Left colon (tissue), 2 donors: ENCODE results near the gene EFNA1. TPM values are rescaled to one million over a fixed set of nuclear protein-coding genes. Genes with fewer than 3 reads are reported as not detected.
"Not testable (repeated sequence)": the region's sequence is repeated elsewhere in the genome, so short reads cannot be mapped to it uniquely, and the experiment has no call there.

Source experiments
- ATAC-seq: fragments of 200-7000 bp; cut with Tn5 transposase; one replicate; pipeline ENCODE4 v1.9.1; 2020; ENCODE audit warnings: mild to moderate bottlenecking, moderate library complexity
- DNase-seq, 2 donors: peaks; one replicate each; pipeline ENCODE4 v3.0.0-alpha.2; 2020
- intact Hi-C, 2 donors: fragments of 100-400 bp; cut with DNase I in 1 of 2; cut with micrococcal nuclease in 1 of 2; formaldehyde crosslinking; loops; one replicate each; pipeline versions ENCODE4 v1.11.2 to v1.14.0; 2022; cut with DNase I, micrococcal nuclease
- total RNA-seq, 2 donors: library from RNA; stranded (reverse); fragmentation: NEBNext Ultra II Directional; extraction: Animal tissue kit (Norgen Biotek cat#: 25700); gene quantifications; one replicate each; pipeline ENCODE4 v1.2.1, GENCODE V29; 2021
- donor health status: DM: no; HTN: no; CAD: no.
- donor health status: DM: yes; HTN: yes; CAD: no.

EFNA1 gene
- total RNA-seq, 2 donors from 2014 or later = 63.0 to 176 TPM

- not testable (repeated sequence) for DNase-seq, ATAC-seq
- intact Hi-C loops = loop anchor here in 1 of 2 donors (2.0 kb wide), 1 partner anchor 77 kb away; no protein-coding TSS in a partner anchor
Observed at GRCh38 chr1:155168105-155168445, 40.4 kb downstream of the EFNA1 start.

- intact Hi-C loops = loop anchor here in 1 of 2 donors (2.0 kb wide), 1 partner anchor 78 kb away; no protein-coding TSS in a partner anchor
- DNase-seq (no peak), ATAC-seq (no peak)
Observed at GRCh38 chr1:155168456-155169210, 41.0 kb downstream of the EFNA1 start.

GRCh38 chr1:155169541-155169940 lies 41.9 kb downstream of the EFNA1 start:
- ATAC-seq (no peak), DNase-seq (no peak)
- intact Hi-C loops = loop anchor here in 1 of 2 donors (2.0 kb wide), 1 partner anchor 79 kb away; no protein-coding TSS in a partner anchor

DNA sequence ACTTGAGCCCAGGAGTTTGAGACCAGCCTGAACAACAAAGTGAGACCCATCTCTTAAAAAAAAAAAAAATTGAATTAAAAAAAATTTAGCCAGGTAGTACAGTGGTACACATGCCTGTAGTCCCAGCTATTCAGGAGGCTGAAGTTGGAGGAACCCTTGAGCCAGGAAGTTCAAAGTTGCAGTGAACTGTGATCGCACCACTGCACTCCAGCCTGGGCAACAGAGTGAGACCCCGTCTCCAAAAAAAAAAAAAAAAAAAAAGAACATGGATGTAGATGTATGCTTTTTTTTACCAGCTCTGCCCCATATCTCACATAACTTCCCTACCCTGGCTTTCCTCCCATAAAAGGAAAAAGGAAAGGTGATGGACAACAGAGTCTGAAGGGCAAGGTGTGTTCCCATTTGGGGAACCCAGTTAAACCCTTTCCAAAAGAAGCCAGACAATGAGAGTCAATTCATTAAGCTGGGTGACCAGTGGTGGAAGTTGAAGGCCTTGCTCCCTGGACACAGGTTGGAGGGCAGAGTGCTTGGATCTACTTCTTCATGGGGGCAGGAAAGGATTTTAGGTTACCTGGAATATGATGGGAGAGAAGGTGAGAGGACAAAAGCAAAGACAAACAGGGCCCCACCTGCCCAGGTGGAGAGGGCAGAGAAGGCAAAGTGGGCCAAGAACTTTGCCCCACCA lies 42.6 kb downstream of the EFNA1 start:
- DNase-seq = no peak
- ATAC-seq = no peak
- intact Hi-C loops = loop anchor here in 1 of 2 donors (5.0 kb wide), 1 partner anchor 78 kb away; no protein-coding TSS in a partner anchor

DNA sequence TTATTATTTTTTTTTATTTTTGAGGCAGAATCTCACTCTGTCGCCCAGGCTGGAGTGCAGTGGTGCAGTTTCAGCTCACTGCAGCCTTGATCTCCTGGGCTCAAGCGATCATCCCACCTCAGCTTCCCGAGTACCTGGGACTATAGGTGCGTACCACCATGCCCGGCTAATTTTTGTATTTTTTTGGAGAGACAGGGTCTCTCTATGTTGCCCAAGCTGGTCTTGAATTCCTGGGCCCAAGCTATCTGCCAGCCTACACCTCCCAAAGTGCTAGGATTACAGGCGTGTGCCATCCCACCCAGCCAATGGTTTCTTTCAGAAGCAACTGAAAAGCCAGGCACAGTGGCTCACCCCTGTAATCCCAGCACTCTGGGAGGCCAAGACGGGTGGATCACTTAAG lies 43.1 kb downstream of the EFNA1 start:
- ATAC-seq = no peak
- intact Hi-C loops = loop anchor here in 1 of 2 donors (5.0 kb wide), 1 partner anchor 79 kb away; no protein-coding TSS in a partner anchor

GRCh38 chr1:155171836-155172731 lies 44.4 kb downstream of the EFNA1 start:
- intact Hi-C loops = loop anchor here in 1 of 2 donors (5.0 kb wide), 1 partner anchor 80 kb away; no protein-coding TSS in a partner anchor
- DNase-seq (no peak), ATAC-seq (peak; percentile 17)

More for the DNA sequence above, 43.1 kb downstream of the EFNA1 start:
- no peak for DNase-seq

DNA sequence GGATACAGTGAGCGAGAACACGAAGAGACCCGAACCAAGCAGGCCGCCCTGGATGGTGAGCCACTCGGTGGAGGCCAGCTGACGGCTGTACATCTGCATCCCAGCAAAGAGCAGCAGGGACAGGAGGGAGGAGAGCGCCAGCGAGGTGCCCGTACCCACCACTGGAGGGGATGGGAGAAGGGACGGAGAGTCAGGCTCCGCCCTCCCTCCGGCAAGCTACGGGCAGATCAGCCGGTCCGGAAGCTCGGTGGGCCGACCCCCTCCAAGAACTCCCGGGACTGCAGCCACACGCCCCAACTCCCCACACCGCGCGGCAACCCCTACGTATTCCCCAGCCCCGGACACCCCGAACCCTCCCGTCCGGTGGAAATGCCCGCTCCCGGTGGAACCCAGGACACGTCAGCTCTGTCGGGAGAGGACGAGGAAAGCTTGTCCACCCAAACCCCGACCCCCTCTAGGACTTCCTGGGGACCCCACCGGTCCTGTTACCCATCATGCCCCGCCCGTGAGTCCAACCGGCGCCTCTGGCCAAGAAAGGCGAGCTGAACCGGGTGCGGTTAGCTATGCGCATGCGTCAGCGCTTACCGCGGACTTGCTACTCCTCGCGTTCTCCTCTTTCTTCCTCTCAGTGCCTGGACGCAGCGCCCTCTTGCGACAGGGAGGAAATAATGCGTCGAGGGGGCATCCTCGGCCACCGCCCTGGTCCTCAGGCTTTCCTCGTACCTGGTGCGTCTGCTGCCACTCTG lies 45.2 kb downstream of the EFNA1 start, which contains the start of gene KRTCAP2:
Gene KRTCAP2, minus strand, starts transcription at position 573 of the 746 bp plus-strand sequence. Its CDS starts 80 bp downstream, at position 493.
- peak; percentile 94 to 96 for DNase-seq
- ATAC-seq = peak; percentile 76
- intact Hi-C loops = loop anchor here in 1 of 2 donors (5.0 kb wide), 1 partner anchor 81 kb away; no protein-coding TSS in a partner anchor

DNA sequence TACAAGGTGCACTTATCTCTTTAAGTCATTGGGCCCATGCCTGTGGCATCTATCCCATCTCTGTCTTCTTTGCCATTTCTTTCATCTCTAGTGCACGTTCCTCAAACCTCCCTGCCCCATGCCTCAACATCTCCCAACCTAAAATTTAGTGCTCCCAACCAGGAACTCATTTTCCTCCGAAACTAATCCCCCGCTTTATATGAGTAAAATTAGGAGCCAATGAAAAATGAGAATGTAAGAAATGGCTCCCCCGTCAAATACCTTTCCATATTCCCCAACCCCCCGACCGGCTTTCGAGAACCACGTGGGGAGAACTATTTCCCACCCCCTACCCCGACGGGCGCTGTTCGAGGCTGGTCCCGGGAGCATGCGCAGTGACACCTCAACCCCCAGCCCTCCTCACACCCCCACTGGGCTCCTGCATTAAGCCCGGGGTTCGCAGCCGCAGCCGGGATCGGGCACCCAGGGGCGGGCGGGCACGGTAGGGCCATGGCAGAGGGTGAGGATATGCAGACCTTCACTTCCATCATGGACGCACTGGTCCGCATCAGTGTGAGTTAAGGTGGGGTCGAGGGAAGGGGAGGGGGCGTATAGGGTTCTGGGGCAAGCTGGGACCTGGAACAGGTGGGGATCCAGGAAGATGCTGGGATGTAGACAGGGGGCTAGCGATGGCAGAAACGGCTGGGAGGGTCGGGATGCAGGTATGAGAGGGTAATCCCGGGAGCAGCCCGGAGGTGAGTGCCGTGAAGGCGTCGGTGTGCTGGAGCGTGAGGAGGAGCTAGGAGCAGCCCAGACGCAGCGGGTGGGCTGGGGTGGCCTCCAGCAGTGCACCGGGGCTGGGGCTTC lies 46.0 kb downstream of the EFNA1 start, which contains the start of gene TRIM46:
Gene TRIM46, plus strand, starts transcription at position 372 of the 846 bp plus-strand sequence. Its CDS starts 118 bp downstream, at position 490.
- intact Hi-C loops = loop anchor here in 1 of 2 donors (5.0 kb wide), 1 partner anchor 81 kb away; no protein-coding TSS in a partner anchor
- no peak for ATAC-seq
- peak; percentile 44 to 45 for DNase-seq

DNA sequence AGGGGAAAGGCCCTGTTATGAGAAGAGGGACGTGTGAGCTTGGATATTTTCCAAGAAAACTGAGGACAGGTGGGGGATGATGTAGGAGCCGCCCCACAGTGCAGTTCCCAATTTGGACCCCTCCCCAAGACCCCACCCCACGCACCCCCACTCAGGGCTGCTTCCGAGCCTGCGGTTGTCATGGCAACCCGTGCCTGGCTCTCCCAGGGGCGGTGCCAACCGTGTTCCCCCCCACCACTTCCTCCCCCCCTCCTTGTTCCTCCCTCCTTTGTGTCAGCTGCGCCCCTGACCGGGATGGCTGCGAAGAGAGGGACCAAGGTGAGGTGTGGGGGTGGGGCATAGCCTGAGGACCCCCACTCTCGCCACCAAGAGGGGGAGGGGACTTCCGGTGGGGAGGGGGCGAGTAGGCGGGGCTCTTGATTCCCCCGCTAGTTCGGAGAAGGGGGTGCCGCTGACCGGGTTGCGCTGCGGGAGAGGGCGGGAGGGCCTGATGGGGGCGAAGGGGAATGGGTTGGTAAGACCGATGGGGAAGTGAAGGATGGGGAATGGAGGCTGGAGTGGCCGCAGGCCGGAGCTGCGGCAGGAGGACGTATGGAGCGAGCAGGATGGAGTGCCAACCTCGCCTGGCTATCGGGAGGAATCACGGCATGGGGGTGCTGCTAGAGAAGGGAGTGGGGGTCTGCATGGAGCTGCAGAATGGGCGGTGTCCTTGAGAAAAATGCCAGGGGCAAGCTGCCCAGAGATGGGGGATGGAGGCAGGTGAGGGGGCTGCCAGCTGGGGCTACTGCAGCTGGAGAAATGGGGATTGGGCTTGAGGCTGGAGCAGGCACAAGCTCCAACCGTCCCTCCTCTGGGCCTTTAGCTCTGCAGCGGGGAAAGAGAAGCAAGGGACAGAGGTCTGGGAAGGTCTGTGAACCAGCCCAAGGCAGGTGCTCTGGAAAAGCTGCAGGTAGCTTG lies 46.9 kb downstream of the EFNA1 start:
- intact Hi-C loops = loop anchor here in 1 of 2 donors (5.0 kb wide), 1 partner anchor 82 kb away; no protein-coding TSS in a partner anchor
- ATAC-seq (no peak), DNase-seq (peak; percentile 35 to 48)

DNA sequence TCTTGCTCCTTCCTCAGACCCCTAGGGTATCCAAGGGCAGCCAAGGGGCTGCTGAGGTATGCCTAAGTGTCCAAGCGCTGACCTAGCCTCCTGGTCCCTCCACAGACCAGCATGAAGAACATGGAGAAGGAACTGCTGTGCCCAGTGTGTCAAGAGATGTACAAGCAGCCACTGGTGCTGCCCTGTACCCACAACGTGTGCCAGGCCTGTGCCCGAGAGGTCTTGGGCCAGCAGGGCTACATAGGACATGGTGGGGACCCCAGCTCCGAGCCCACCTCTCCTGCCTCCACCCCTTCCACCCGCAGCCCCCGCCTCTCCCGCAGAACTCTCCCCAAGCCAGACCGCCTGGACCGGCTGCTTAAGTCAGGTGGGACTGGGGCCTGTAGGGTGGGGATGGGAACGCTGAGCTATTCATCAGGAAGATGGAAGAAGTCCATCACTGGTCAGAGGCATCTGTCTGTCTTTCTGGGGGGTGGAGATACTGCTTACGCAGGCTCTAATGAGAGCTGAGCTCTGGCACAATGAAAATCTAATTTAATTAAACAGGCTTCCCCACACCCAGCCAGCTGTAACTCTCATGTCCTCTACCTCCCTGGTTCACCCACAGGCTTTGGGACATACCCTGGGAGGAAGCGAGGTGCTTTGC lies 47.7 kb downstream of the EFNA1 start:
- DNase-seq = peak in 1 of 2 donors; percentile 32
- intact Hi-C loops = no loop called here
- ATAC-seq = no peak

- DNase-seq = peak; percentile 32 to 46
- ATAC-seq = peak; percentile 13
- intact Hi-C loops = no loop called here
Observed at GRCh38 chr1:155175927-155176371, 48.3 kb downstream of the EFNA1 start.

DNA sequence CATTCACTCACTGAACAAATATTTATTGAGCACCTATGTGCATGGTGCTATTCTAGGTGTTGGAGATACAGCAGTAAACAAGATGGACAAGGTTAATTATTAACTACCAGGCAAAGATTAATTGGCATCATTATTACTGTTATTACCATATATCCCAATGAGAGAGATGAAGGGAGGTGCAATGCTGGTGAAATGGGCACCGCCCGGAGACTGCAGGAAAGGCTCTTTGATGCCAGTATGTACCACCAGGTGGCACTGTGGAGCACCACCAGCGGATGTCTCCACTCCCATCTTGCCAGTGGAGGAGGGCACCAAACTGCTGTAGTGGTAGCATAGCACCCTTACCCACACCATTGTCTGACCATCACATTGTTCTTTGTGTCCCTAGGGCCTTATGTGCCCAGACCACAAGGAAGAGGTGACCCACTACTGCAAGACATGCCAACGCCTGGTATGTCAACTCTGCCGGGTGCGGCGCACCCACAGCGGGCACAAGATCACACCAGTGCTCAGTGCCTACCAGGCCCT lies 48.9 kb downstream of the EFNA1 start:
- intact Hi-C loops = no loop called here
- peak; percentile 79 to 94 for DNase-seq
- ATAC-seq = peak; percentile 62

DNA sequence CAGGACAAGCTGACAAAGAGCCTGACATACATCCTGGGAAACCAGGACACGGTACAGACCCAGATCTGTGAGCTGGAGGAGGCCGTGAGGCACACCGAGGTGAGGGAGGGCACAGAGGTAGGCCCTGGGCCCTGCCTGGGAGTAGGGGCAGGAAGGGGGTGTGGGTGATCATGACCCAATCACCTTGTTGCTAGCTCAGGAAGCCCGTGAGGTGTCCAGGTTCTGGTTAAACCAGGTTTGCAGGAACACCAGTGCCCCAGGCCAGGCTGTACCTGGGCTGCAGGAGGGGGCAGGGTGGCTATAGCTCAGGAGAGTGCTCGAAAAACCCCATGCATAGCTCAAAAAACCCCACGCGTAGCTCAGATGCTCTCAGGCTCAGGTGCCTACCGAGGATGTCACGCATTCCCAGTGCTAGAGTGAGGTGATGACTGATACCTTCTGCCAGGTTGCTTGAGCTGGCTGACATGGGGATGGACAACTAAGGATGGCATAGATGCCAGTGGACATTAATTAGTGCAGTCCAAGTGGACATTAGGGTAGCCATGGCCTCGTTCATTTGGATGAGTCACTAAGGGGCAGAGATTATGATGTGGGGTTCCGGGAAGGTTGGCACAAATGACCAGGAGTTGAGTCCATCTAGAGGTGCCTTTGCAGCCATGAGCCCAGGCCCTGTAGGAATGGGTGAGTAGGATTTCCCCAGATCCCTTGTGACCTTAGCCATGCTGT lies 49.7 kb downstream of the EFNA1 start:
- ATAC-seq (no peak), DNase-seq (peak in 1 of 2 donors; percentile 25)
- intact Hi-C loops = no loop called here

GRCh38 chr1:155177918-155178281 lies 50.2 kb downstream of the EFNA1 start:
- intact Hi-C loops = no loop called here
- no peak for ATAC-seq
- no peak for DNase-seq
